HG02870 (cell line): ENCODE data around the gene ATP9A.
"Not testable (repeated sequence)": the region's sequence is repeated elsewhere in the genome, so short reads cannot be mapped to it uniquely, and the experiment has no call there.

Source experiments
- ATAC-seq: cut with Tn5 transposase; IDR thresholded peaks from one replicate; pipeline ENCODE4 v1.9.1; 2021; ENCODE audit warnings: mild to moderate bottlenecking, moderate library complexity; ENCODE audit not compliant: unreplicated experiment

ATP9A gene

GRCh38 chr20:51732096-51732791 is 35.9 kb downstream of the ATP9A start:
- ATAC-seq = no peak

- no peak for ATAC-seq
Observed at GRCh38 chr20:51731731-51732095, 36.5 kb downstream of the ATP9A start.

DNA sequence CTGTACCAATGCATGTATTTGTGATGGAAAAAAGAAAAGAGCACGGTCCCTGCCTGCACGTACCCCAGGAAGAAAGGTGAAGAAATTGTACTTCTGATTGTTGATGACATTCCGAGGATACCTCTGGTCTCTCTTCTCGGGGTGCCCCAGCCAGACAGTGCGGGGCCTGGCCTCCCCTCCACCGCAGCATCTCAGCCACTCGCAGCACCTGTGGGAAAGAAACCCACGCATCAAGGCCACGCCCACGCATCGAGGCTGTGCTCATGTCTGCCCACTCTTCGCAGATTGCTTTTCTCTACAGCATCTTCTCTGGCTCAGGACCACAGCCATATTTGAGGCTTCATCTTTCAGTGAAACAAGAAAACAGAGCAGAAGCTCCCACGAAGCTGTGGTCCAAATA is 38.4 kb downstream of the ATP9A start:
- ATAC-seq = no peak

DNA sequence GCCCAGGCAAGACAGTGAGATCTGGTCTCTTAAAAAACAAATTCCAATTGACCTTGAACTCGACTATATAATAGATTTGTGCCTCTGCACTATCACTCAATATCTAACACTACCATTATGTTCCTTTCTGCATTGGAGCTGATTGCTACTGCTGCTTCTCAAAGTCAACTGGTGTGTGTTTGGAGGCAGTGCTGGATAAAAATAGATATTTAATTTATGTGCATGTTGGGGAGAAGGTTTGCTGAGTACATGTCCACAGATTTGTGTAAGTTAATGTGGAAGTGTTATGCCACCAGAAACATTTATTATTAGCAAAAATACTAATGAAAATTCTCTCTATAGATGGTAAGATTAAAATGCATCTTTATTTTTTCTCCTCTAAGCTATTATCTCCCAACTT is 39.5 kb downstream of the ATP9A start:
- ATAC-seq = no peak

DNA sequence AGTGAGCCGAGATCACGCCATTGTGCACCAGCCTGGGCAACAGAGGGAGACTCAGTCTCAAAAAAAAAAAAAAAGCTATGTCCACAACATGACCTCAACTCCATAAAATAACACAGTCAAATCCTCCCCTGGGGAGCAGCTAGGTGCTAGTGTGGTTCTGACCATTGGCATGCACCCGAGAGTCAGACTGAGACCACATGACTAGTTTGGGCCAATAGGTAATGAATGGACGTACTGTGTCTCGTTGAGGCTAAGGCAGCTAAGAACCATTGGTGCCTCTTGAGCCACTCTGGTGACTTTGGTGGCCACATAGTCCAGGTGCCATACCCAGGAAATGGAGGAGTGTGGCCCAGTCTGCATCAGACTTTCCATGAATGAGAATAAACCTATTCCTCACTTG is 40.3 kb downstream of the ATP9A start:
- no peak for ATAC-seq

GRCh38 chr20:51725584-51726176 is 42.5 kb downstream of the ATP9A start:
- no peak for ATAC-seq

- ATAC-seq = not testable (repeated sequence)
Observed at GRCh38 chr20:51723026-51723425, 45.2 kb downstream of the ATP9A start.

DNA sequence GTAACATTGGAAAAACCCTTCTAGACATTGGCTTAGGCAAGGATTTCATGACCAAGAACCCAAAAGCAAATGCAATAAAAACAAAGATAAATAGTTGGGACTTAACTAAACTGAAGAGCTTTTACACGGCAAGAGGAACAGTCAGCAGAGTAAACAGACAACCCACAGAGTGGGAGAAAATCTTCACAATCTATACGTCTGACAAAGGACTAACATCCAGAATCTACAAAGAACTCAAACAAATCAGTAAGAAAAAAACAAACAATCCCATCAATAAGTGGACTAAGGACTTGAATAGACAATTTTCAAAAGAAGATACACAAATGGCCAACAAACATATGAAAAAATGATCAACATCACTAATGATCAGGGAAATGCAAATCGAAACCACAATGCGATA is 45.9 kb downstream of the ATP9A start:
- not testable (repeated sequence) for ATAC-seq

DNA sequence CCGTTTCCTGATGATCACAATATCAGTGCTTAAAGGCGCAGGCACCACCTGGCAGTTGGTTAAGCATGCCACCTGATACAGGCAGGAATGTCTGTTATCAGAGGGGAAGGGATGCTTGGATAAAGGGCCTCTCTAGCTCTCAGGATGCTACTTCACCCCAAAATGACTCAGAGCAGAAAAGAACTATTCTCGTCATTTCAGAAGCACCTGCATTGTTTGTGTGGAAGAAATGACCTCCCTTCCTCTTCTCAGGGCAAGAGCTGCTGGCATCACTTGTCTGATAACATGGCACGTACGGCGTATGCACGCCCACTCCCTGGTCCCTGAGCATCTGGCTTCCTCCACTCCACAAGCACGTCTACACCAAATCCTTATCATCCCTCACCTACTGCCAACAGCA is 47.3 kb downstream of the ATP9A start:
- ATAC-seq = no peak

GRCh38 chr20:51720384-51720783 is 47.8 kb downstream of the ATP9A start:
- no peak for ATAC-seq

GRCh38 chr20:51715856-51716185 is 52.4 kb downstream of the ATP9A start:
- ATAC-seq = no peak

GRCh38 chr20:51715163-51715855 is 52.9 kb downstream of the ATP9A start:
- no peak for ATAC-seq

DNA sequence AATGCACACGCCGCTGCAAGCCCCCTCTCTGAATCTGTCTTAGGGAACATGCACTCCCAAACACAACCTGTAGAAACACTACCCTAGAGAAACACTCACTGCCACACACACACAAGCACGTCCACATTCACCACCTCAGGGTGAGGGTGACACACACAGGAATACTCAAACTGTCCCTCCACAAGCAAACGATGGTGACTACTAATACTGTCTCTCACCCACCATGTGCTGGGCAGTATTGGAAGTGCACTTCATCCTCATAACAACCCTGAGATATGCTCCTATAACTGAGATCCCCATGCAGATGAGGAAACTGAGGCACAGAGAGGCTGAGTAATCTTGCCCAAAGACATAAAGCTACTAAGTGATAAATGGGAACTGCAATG is 55.0 kb downstream of the ATP9A start:
- ATAC-seq = no peak

GRCh38 chr20:51712501-51713212 is 55.5 kb downstream of the ATP9A start:
- no peak for ATAC-seq

DNA sequence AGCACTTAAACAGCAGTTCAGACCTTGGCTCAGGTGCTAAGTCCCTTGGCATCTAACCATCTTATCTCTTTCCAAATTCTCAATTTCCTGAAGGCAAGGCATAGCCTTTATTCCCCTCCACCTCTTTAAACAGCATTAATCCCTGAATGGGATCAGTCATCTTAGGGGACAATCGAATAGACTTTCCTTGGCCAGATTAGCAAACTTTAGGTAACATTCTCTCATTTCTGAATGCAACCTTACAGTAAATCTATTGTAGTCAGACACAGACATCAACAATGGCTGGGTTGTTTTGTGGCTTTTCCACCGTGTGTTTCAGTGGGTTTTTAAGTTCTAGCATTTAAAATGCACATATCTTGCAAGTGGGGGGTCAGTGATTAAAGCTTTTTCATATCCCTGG is 56.8 kb downstream of the ATP9A start:
- no peak for ATAC-seq

DNA sequence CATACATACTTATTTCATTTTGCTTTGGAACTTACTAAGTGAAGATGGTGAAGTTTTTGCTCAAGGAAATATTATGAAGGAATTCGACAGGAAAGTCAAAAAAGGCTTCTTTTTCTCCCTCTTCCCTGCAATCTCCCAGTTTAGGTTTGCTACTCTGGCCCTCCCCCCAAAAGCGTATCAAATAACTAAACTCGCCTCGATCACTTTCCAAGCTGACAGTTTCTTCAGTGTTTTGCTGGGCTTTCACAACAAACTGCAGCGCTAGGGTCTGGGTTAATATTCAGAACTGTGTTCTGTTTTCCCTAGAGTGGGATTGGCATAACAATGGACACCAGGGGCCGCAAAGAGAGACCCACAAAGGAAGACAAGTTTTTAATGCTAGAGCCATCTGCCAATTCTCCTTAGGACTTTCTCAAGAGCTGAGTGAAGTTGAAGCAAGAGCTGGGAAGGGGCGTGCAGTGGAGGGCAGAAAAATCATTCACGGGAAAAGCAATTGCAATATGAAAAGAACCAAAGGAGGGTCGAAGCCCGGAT is 57.8 kb downstream of the ATP9A start:
- no peak for ATAC-seq

DNA sequence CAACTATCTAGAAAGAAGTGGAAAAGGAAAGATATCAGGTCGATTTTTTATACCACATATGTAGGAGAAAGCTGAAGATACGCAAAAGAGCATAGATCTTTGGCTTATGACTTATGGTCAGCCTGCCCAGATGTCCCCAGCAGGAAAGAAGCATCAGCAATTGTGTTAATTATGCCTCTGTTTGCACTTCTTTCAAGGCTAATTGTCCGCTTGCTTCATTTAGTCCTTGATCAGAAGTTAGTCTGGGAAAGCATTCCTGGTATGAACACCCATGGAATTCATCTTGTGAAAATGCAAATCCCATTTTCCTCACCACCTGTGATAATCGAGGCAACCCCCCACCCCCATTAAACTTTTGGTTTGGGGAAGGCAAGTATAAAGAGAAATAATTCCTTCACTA is 62.8 kb downstream of the ATP9A start:
- ATAC-seq = no peak

- no peak for ATAC-seq
Observed at GRCh38 chr20:51703400-51704287, 64.5 kb downstream of the ATP9A start.

DNA sequence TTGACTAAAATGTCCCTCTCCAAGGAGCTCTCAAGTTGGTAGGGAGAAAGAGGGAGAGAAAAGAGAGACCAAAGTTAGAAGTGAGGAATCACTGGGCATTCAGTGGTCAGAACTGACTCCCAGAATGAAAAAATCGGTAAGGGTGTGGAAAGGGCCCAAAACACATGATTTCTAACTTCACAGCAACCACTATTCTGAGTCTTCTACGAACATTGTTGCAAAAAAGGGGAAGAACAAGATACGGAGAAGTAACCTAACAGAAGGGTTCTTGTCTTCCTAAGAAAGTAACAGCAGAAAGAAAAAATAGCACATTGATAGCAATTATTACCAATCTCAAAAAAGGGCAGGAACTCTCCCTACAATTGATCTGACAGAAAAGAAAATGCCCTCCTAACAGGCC is 65.6 kb downstream of the ATP9A start:
- ATAC-seq = no peak

- ATAC-seq = no peak
Observed at GRCh38 chr20:51700809-51701285, 67.3 kb downstream of the ATP9A start.

- ATAC-seq = no peak
Observed at GRCh38 chr20:51698252-51698651, 69.9 kb downstream of the ATP9A start.
